ENCODE data around the gene OOSP3.
"Not testable (repeated sequence)": the region's sequence is repeated elsewhere in the genome, so short reads cannot be mapped to it uniquely, and the experiment has no call there.

The OOSP3 gene

DNA sequence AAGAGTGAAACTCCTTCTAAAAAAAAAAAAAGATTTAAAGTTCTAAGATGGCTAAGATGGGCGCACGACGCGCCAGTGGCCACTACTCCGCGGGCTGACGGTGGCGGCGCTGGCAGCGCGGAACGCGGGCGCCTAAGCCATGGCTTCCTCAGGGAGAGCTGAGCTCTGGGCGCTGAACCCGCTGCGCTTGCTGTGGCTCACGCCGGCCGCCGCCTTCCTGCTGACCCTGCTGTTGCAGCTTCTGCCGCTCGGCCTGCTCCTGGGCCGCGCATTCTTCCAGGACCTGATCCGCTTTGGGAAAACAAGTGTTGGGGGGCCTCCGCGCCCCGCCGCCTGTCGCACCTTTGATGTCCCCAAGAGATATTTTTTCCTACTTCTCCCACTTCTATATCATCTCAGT is 19.5 kb downstream of the OOSP3 start:
- no peak for DNase-seq (ENCODE audit: low read depth)
- no peak overlapping the region for H3K4me3 ChIP-seq (ENCODE audit: low read length)
- TF ChIP-seq CTCF (conservative IDR thresholded peaks at IDR 0.05; ENCODE audit: low read length) = no peak

GRCh38 chr11:59898650-59899049 is 20.1 kb downstream of the OOSP3 start:
- no peak for DNase-seq (ENCODE audit: low read depth)

DNA sequence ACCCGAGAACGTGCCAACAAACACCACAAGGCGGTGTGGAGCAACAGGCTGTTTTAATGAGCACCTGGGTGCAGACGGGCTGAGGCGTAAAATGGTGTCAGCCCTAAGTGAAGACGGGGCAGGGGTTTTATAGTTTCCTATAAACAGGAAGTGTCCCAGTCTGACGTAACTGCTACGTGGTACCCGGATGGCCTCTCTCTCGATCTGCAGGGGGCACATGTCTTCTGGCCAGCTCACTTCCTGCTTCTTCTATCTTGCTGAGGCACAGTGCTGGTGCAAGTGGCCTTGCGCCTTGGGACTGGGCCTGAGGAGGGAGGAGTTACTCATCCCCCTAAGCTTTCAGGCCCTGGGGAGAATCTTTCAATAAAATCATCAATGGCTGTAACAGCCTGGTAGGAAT is 20.9 kb downstream of the OOSP3 start:
- no peak for TF ChIP-seq CTCF (conservative IDR thresholded peaks at IDR 0.05; ENCODE audit: low read length)
- DNase-seq (ENCODE audit: low read depth) = no peak
- H3K4me3 ChIP-seq (ENCODE audit: low read length) = no peak overlapping the region

More at GRCh38 chr11:59898650-59899049, 20.1 kb downstream of the OOSP3 start:
- TF ChIP-seq CTCF (conservative IDR thresholded peaks at IDR 0.05; ENCODE audit: low read length) = no peak
- H3K4me3 ChIP-seq (ENCODE audit: low read length) = no peak overlapping the region

DNA sequence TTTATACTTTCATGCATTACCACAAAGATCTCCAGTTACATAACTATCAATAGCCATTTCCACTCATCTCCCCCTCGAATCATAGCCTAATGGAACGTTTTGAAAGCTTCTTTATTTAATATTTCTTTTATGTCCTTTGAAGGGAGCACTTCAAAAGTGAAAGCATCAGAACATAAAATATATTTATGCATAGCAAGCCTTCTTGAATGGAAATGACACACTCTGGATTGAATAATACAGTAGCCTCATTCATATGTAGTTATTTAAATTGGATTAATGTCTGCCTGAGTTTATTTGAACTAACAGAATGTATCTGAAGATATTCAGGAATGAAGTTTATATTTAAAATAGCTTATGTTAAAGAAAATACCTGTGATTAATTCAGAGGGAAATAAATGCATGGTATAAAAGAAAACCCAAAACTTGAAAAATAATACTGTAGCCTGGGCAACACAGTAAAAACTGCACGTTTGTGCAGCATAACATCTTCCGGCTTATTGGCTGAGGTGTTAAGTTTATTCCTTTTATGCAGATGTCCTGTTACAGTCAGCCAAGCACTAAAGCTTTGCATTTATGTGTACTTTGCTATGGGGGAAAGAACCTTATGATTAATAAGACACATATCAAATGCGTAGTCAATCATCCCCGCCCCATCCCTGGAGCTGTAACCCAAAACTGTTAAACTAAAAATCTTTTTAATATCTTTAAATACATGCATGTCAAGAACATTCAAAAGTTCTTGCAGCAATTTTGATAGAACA is 22.0 kb downstream of the OOSP3 start:
- DNase-seq (ENCODE audit: low read depth) = no peak
- no peak for TF ChIP-seq CTCF (conservative IDR thresholded peaks at IDR 0.05; ENCODE audit: low read length)
- H3K4me3 ChIP-seq (ENCODE audit: low read length) = no peak overlapping the region

DNA sequence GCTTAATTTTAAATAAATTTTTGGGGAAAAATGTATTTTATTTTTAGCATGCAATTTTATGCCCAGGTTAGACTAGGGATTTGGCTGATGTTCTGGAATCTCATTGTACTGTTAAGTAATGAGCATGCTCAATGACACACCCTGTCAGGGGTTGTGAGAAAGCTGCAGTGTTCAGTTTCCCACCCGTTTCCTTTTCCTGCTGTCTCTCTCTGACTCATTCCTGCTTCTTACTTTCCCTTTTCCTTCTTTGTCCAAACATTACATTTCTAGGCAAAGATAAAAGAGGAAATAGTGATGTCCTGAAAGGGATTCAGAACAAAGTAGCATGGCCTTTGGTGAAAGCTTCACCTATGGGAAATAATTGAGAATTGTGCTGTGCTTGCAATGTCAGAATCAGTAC is 22.7 kb downstream of the OOSP3 start:
- DNase-seq (ENCODE audit: low read depth) = no peak
- H3K4me3 ChIP-seq (ENCODE audit: low read length) = no peak overlapping the region
- TF ChIP-seq CTCF (conservative IDR thresholded peaks at IDR 0.05; ENCODE audit: low read length) = no peak

DNA sequence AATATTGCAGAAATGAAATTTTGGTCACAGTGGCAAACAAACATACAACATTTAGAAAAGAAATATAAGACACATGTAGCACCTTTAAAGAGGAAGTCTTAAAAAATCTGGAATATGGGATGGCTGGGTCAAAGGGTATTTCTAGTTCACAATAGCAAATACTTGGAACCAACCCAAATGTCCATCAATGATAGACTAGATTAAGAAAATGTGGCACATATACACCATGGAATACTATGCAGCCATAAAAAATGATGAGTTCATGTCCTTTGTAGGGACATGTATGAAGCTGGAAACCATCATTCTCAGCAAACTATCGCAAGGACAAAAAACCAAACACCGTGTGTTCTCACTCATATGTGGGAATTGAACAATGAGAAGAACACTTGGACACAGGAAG is 25.0 kb downstream of the OOSP3 start:
- DNase-seq (ENCODE audit: low read depth); H3K4me3 ChIP-seq (ENCODE audit: low read length): not testable (repeated sequence)

- peak; percentile 71 for DNase-seq (ENCODE audit: low read depth)
- TF ChIP-seq CTCF (conservative IDR thresholded peaks at IDR 0.05; ENCODE audit: low read length) = no peak
- H3K4me3 ChIP-seq (ENCODE audit: low read length) = no peak overlapping the region
These were observed 39.9 kb downstream of the OOSP3 start for GRCh38 chr11:59918480-59918879.

Measured in AG10803 (cell line).